Liver (tissue), 9 donors: ENCODE results near the gene XYLT1. TPM values are rescaled to one million over a fixed set of nuclear protein-coding genes. Genes with fewer than 3 reads are reported as not detected.

Source experiments
- DNase-seq: peaks from one replicate; pipeline ENCODE4 v3.0.0-alpha.2; 2017; ENCODE audit warnings: low spot score
- H3K27ac ChIP-seq, 2 donors: one replicate each; pipeline ENCODE4 v1.7.0; 2013; ENCODE audit warnings: inconsistent platforms in 2 of 2, low read length in 2 of 2, control low read depth in 1 of 2, low read depth in 1 of 2, mild to moderate bottlenecking in 1 of 2
- H3K27me3 ChIP-seq, 4 donors: one replicate each; pipeline versions ENCODE4 v1.6.1 to v1.7.0; 2013; ENCODE audit warnings: low read length in 3 of 4, inconsistent platforms in 1 of 4, mild to moderate bottlenecking in 1 of 4, moderate library complexity in 1 of 4; ENCODE audit not compliant: control insufficient read depth in 4 of 4, insufficient read depth in 4 of 4
- H3K36me3 ChIP-seq, 4 donors: one replicate each; pipeline versions ENCODE4 v1.6.1 to v1.7.0; 2013; ENCODE audit warnings: low read length in 3 of 4, mild to moderate bottlenecking in 3 of 4, low read depth in 1 of 4, moderate library complexity in 1 of 4; ENCODE audit not compliant: control insufficient read depth in 4 of 4, insufficient read depth in 3 of 4
- H3K4me1 ChIP-seq, 4 donors: one replicate each; pipeline versions ENCODE4 v1.6.1 to v1.7.0; 2013; ENCODE audit warnings: low read length in 3 of 4, mild to moderate bottlenecking in 3 of 4, moderate library complexity in 1 of 4; ENCODE audit not compliant: control insufficient read depth in 4 of 4, insufficient read depth in 4 of 4
- H3K4me3 ChIP-seq, 3 donors: one replicate each; pipeline versions ENCODE4 v1.6.1 to v1.7.0; 2013; ENCODE audit warnings: low read length in 3 of 3, control low read depth in 1 of 3, low read depth in 1 of 3, mild to moderate bottlenecking in 1 of 3
- H3K9ac ChIP-seq, 2 donors: one replicate each; pipeline ENCODE4 v1.7.0; 2013; ENCODE audit warnings: low read length in 2 of 2, mild to moderate bottlenecking in 2 of 2, moderate library complexity in 2 of 2, control low read depth in 1 of 2, low read depth in 1 of 2
- H3K9me3 ChIP-seq, 4 donors: one replicate each; pipeline versions ENCODE4 v1.6.1 to v1.7.0; 2013; ENCODE audit warnings: low read length in 3 of 4; ENCODE audit not compliant: control insufficient read depth in 4 of 4
- EGR1 ChIP-seq, 2 donors: IDR thresholded peaks; 2 replicates each; pipeline ENCODE4 v1.6.1; 2016 to 2018; ENCODE audit warnings: antibody characterized with exemption in 2 of 2, low read depth in 2 of 2
- FOXA2 ChIP-seq: IDR thresholded peaks from 2 replicates; pipeline ENCODE4 v1.6.1; 2016; ENCODE audit warnings: antibody characterized with exemption
- HNF4A ChIP-seq, 2 donors: conservative IDR thresholded peaks; 2 replicates each; pipeline ENCODE4 v1.6.1; 2016; ENCODE audit warnings: antibody characterized with exemption in 2 of 2, mild to moderate bottlenecking in 2 of 2
- HNF4G ChIP-seq: IDR thresholded peaks from 2 replicates; pipeline ENCODE4 v1.6.1; 2016; ENCODE audit warnings: antibody characterized with exemption
- JUND ChIP-seq, 2 donors: IDR thresholded peaks; 2 replicates each; pipeline ENCODE4 v1.6.1; 2016; ENCODE audit warnings: antibody characterized with exemption in 2 of 2
- NR2F2 ChIP-seq: IDR thresholded peaks from 2 replicates; pipeline ENCODE4 v1.6.1; 2016; ENCODE audit warnings: antibody characterized with exemption
- RAD21 ChIP-seq, 2 donors: IDR thresholded peaks; 2 replicates each; pipeline ENCODE4 v1.6.1; 2016; ENCODE audit warnings: antibody characterized with exemption in 2 of 2, mild to moderate bottlenecking in 2 of 2
- RXRA ChIP-seq, 2 donors: IDR thresholded peaks; 2 replicates each; pipeline ENCODE4 v1.6.1; 2017 to 2018; ENCODE audit warnings: antibody characterized with exemption in 2 of 2, mild to moderate bottlenecking in 1 of 2
- SP1 ChIP-seq: IDR thresholded peaks from 2 replicates; pipeline ENCODE4 v1.6.1; 2018; ENCODE audit warnings: antibody characterized with exemption, mild to moderate bottlenecking
- TAF1 ChIP-seq: conservative IDR thresholded peaks from 2 replicates; pipeline ENCODE4 v1.6.1; 2016; ENCODE audit warnings: antibody characterized with exemption, mild to moderate bottlenecking
- WGBS: extraction: QIAGEN DNeasy Blood & Tissue Kit; methylation state at CpG from one replicate; pipeline ENCODE4 v1.1.7; 2013; 5-methylcytosine and 5-hydroxymethylcytosine counted together
- polyA plus RNA-seq, 2 donors: library from polyadenylated mRNA; stranded (reverse) in 1 of 2; unstranded in 1 of 2; fragments of 200-250 nt in 1 of 2; fragments of >200 nt in 1 of 2; fragmentation: Nextera tagmentation in 1 of 2; extraction: Ambion mirVana in 1 of 2; gene quantifications; one replicate each; pipeline versions ENCODE4 v1.2.1 to v1.2.3, GENCODE V29; 2013 to 2015
- total RNA-seq, 2 donors: library from RNA; depleted of rRNA; stranded (reverse); fragments of >200 nt; gene quantifications; one replicate each; pipeline ENCODE4 v1.2.3, GENCODE V29; 2014
- TF ChIP-seq, protein P1 (sequence below): IDR thresholded peaks from 2 replicates; pipeline ENCODE4 v1.6.1; 2016; ENCODE audit warnings: antibody characterized with exemption
- TF ChIP-seq, protein P2 (sequence below): fragments of 150-350 bp; IDR thresholded peaks from 2 replicates; pipeline ENCODE4 v1.5.1; 2017; ENCODE audit warnings: improper control_type of control experiment, low read depth, low read length; ENCODE audit not compliant: missing input control
- TF ChIP-seq, protein P3 (sequence below): IDR thresholded peaks from 2 replicates; pipeline ENCODE4 v1.6.1; 2016; ENCODE audit warnings: antibody characterized with exemption, mild to moderate bottlenecking
- TF ChIP-seq, protein P4 (sequence below): IDR thresholded peaks from 2 replicates; pipeline ENCODE4 v1.6.1; 2016; ENCODE audit warnings: antibody characterized with exemption
- donor health status: healthy.
- donor health status: healthy.
- donor health status: healthy.
- donor health status: healthy.
- donor health status: healthy.

The XYLT1 gene
- total and polyA plus RNA-seq, 4 donors, result 0.25 to 2.3 (median 0.53) TPM

DNA sequence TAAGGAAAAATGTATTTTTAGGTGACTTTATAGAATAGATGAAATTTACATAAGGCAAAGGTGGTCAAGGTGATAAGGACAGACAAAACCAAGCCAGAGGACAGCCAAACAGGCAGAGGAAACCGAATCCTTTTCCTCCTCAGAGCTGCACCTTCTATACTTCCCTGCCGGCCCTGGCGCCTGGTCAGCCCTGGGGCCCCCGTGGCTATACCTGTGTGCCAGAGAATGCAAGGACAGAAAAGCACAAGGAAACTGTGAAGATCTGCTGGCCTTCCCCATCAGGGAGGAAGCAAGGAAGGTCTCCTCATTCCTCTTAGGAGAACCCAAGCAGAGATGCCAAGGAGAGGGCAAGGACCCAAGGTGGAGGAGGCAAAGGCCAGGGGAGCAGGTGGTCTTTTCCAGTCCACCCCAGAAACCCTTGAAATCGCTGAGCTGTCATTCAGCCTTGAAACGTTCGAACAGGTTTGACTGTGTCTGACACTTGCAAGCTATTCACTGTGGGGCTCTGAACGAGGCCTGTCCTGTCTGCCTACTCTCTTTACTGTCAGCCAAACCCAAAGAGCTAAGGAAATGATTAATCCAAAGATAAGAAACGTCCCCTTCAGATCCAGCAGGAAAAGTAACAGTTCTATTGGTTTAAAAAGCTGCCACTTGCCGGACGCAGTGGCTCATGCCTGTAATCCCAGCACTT is 114.4 kb downstream of the XYLT1 start:
- H3K9me3 ChIP-seq, result no peaks in the 10 kb centered on the region
- TF ChIP-seq NR2F2 (no peak), HNF4A (conservative IDR thresholded peaks at IDR 0.05) (no peak), EGR1 (IDR thresholded peaks at IDR 0.05; ENCODE audit: low read depth in 2 of 2) (no peak), JUND (IDR thresholded peaks at IDR 0.05) (no peak), RAD21 (IDR thresholded peaks at IDR 0.05) (no peak), TAF1 (no peak), RXRA (IDR thresholded peaks at IDR 0.05) (no peak), FOXA2 (no peak), HNF4G (no peak), SP1 (no peak)
- TF ChIP-seq, protein P1, sequence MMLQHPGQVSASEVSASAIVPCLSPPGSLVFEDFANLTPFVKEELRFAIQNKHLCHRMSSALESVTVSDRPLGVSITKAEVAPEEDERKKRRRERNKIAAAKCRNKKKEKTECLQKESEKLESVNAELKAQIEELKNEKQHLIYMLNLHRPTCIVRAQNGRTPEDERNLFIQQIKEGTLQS, result no peak
- TF ChIP-seq, protein P2, sequence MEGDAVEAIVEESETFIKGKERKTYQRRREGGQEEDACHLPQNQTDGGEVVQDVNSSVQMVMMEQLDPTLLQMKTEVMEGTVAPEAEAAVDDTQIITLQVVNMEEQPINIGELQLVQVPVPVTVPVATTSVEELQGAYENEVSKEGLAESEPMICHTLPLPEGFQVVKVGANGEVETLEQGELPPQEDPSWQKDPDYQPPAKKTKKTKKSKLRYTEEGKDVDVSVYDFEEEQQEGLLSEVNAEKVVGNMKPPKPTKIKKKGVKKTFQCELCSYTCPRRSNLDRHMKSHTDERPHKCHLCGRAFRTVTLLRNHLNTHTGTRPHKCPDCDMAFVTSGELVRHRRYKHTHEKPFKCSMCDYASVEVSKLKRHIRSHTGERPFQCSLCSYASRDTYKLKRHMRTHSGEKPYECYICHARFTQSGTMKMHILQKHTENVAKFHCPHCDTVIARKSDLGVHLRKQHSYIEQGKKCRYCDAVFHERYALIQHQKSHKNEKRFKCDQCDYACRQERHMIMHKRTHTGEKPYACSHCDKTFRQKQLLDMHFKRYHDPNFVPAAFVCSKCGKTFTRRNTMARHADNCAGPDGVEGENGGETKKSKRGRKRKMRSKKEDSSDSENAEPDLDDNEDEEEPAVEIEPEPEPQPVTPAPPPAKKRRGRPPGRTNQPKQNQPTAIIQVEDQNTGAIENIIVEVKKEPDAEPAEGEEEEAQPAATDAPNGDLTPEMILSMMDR, result no peak
- TF ChIP-seq, protein P3, sequence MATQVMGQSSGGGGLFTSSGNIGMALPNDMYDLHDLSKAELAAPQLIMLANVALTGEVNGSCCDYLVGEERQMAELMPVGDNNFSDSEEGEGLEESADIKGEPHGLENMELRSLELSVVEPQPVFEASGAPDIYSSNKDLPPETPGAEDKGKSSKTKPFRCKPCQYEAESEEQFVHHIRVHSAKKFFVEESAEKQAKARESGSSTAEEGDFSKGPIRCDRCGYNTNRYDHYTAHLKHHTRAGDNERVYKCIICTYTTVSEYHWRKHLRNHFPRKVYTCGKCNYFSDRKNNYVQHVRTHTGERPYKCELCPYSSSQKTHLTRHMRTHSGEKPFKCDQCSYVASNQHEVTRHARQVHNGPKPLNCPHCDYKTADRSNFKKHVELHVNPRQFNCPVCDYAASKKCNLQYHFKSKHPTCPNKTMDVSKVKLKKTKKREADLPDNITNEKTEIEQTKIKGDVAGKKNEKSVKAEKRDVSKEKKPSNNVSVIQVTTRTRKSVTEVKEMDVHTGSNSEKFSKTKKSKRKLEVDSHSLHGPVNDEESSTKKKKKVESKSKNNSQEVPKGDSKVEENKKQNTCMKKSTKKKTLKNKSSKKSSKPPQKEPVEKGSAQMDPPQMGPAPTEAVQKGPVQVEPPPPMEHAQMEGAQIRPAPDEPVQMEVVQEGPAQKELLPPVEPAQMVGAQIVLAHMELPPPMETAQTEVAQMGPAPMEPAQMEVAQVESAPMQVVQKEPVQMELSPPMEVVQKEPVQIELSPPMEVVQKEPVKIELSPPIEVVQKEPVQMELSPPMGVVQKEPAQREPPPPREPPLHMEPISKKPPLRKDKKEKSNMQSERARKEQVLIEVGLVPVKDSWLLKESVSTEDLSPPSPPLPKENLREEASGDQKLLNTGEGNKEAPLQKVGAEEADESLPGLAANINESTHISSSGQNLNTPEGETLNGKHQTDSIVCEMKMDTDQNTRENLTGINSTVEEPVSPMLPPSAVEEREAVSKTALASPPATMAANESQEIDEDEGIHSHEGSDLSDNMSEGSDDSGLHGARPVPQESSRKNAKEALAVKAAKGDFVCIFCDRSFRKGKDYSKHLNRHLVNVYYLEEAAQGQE, result no peak
- TF ChIP-seq, protein P4, sequence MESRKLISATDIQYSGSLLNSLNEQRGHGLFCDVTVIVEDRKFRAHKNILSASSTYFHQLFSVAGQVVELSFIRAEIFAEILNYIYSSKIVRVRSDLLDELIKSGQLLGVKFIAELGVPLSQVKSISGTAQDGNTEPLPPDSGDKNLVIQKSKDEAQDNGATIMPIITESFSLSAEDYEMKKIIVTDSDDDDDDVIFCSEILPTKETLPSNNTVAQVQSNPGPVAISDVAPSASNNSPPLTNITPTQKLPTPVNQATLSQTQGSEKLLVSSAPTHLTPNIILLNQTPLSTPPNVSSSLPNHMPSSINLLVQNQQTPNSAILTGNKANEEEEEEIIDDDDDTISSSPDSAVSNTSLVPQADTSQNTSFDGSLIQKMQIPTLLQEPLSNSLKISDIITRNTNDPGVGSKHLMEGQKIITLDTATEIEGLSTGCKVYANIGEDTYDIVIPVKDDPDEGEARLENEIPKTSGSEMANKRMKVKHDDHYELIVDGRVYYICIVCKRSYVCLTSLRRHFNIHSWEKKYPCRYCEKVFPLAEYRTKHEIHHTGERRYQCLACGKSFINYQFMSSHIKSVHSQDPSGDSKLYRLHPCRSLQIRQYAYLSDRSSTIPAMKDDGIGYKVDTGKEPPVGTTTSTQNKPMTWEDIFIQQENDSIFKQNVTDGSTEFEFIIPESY, result no peak
- H3K27me3 ChIP-seq, result peaks cover 0 to 2% (median 0%) of the 10 kb centered on the region in 4 donors
- H3K27ac ChIP-seq, result no peak overlapping the region
- no peak for DNase-seq
- no peaks in the 10 kb centered on the region for H3K4me1 ChIP-seq
- no peak overlapping the region for H3K4me3 ChIP-seq
- 52% methylated on average over 11 of the region's 11 CpGs for WGBS
- no peak overlapping the region for H3K9ac ChIP-seq
- H3K36me3 ChIP-seq, result no peaks in the 10 kb centered on the region

DNA sequence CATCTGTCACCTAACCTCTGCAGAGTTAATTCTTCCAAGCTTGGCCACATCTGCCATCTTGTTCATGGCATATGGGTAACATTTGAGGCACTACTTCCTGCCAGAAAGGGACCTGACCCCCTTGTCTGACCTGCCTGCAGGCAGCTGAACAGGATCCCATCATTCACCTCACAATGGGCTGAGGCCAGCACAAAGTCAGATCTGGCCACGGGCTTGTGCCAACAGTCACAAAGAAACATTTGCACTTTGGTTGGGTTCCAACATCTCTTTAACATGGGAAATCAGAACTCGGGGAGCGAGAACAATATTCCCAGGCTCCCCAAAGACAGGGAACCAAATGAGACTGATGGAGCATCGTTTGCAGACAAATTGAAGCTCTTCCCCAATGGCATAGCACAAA is 116.1 kb downstream of the XYLT1 start:
- Histone ChIP-seq H3K36me3 (no peaks in the 10 kb centered on the region), H3K9me3 (no peaks in the 10 kb centered on the region), H3K27me3 (peaks cover 0 to 2% (median 0%) of the 10 kb centered on the region in 4 donors), H3K27ac (no peak overlapping the region), H3K4me3 (no peak overlapping the region), H3K4me1 (no peaks in the 10 kb centered on the region), H3K9ac (no peak overlapping the region)
- TF ChIP-seq, protein P1, result no peak
- peak; percentile 30 for TF ChIP-seq NR2F2
- 64% methylated on average over 4 of the region's 4 CpGs for WGBS
- no peak for DNase-seq
